GM18868 (cell line): Measurements from ENCODE around the gene SLC4A5.
A peak's percentile ranks its signal among the peaks of the same experiment; 100 is the strongest.

ENCODE experiments used
- ATAC-seq: cut with Tn5 transposase; IDR thresholded peaks from one replicate; pipeline ENCODE4 v1.9.1; 2021; ENCODE audit warnings: mild to moderate bottlenecking, moderate library complexity; ENCODE audit not compliant: unreplicated experiment

SLC4A5 gene

DNA sequence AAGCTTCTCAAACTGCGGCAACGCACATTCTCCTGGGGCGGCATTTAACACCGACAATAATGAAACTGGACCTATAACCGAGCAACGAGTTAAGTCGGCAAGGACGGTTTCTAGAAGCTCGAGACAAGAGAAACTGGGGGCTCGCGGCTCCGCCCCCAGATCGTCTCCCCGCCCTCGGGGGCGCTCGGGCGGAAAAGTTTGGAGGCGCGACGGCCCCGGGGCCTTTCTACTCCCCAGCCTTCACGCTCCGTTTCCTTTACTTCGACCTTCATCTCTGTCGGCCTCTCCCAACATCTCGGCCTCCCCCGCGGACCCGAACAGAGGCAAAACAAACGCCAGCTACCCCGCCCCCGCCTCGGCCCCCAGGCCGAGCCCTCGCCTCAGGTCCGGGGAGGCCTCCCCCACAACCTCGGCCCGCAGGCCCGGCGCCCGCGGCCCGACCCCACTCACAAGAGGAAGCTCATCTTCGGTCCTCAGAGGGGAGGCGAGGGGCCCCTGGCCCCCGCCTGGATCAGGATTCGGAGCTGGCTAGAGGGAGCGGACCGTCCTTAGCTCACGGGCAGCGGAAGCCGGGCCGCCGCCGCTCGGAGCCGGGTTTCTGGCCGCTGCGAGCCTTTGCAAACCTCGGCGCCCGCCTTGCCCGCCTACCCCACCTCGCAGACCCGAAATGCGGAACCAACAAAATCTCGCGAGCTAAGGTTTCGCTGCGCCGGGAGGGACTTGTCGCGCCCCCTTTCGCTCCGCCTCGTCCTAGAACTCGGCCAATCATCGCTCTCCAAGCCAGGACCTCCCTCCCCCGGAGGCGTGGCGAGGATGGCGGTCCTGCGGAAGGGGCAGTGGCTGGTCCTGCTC, 164.8 kb downstream of the SLC4A5 start, which contains the start of gene MOB1A:
Gene MOB1A (minus strand): TSS at position 669 of the 852 bp plus-strand sequence. CDS start 205 bp downstream, at position 464.
- peak; percentile 79 for ATAC-seq

DNA sequence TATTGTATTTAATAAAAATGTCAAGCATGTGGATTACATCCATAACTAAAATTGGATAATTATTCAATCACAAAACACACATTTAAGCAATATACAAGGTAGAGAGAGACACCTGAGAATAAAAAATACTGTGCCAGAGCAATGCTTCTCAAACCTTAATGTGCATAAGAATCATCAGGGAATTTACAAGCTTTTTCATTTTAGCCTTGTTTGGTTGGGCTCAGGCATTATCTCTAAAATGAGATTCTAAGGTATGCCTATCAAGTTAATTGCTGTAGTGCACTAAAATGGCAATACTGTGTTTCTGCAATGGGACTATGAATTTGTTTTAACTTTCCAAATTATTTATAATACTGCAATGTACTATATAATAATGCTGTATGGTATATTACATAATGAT, 165.5 kb downstream of the SLC4A5 start:
- ATAC-seq: no peak

- no peak for ATAC-seq
These were observed 168.3 kb downstream of the SLC4A5 start for GRCh38 chr2:74174909-74175308.

GRCh38 chr2:74168739-74169138, 174.5 kb downstream of the SLC4A5 start:
- ATAC-seq: peak; percentile 93
